Lower leg skin (tissue), 3 donors: Measurements from ENCODE around the gene SOAT2.

ENCODE experiments used
- POLR2A ChIP-seq, 2 donors: fragments of 450-650 bp; IDR thresholded peaks; one replicate each; pipeline ENCODE4 v1.6.1; 2016 to 2017; ENCODE audit warnings: antibody characterized with exemption in 2 of 2, mild to moderate bottlenecking in 1 of 2, moderate library complexity in 1 of 2
- TF ChIP-seq, protein P1 (sequence below), 3 donors: fragments of 450-650 bp; IDR thresholded peaks; one replicate each; pipeline ENCODE4 v1.5.1; 2016; ENCODE audit warnings: antibody characterized with exemption in 3 of 3, mild to moderate bottlenecking in 3 of 3, moderate library complexity in 2 of 3

DNA sequence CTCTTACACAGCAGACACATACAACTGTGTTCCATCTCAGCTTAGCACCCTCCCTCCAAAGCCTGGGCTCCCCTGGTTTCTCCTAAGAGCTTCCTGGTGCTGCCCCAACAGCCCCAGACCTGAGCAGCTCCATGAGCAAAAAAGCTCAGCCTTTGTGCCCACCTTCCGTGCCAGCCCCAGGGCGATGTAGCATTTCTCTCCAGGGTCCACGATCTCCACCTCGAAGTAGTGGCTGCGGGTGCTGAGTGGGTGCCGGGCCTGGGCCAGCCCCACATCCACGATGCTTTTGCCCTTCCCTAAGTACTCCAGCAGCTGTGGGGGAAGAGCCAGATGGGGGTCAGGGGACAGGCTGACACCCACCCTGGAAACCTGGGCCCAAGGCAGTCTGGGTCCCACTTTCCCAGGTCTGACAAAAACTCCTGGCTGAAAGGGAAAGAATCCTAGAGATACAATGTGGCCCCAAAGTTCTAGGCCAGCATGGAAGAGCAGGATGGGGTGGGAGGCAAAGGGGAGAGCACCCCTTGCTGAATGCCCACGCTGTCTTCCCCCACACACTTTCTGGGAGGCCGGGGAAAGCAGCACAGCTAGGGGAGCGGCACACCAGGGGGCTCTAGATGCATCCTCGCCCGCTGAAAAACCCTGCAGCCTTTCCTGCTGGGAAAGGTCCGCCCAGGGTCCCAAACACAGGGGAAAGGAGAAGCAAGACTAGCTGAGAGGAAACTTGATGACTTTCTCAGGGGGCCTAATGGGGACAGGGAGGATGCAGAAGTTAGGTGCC, 35.1 kb upstream of the SOAT2 start:
- TF ChIP-seq, protein P1, sequence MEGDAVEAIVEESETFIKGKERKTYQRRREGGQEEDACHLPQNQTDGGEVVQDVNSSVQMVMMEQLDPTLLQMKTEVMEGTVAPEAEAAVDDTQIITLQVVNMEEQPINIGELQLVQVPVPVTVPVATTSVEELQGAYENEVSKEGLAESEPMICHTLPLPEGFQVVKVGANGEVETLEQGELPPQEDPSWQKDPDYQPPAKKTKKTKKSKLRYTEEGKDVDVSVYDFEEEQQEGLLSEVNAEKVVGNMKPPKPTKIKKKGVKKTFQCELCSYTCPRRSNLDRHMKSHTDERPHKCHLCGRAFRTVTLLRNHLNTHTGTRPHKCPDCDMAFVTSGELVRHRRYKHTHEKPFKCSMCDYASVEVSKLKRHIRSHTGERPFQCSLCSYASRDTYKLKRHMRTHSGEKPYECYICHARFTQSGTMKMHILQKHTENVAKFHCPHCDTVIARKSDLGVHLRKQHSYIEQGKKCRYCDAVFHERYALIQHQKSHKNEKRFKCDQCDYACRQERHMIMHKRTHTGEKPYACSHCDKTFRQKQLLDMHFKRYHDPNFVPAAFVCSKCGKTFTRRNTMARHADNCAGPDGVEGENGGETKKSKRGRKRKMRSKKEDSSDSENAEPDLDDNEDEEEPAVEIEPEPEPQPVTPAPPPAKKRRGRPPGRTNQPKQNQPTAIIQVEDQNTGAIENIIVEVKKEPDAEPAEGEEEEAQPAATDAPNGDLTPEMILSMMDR (IDR thresholded peaks at IDR 0.05): no peak
- TF ChIP-seq POLR2A (IDR thresholded peaks at IDR 0.05): no peak
